ELF-1 (cell line): Measurements from ENCODE around the gene TFAM.

Experiments used
- DNase-seq: peaks from one replicate; pipeline ENCODE4 v3.0.0-alpha.2; 2016; ENCODE audit warnings: low read depth, low spot score

TFAM gene

DNA sequence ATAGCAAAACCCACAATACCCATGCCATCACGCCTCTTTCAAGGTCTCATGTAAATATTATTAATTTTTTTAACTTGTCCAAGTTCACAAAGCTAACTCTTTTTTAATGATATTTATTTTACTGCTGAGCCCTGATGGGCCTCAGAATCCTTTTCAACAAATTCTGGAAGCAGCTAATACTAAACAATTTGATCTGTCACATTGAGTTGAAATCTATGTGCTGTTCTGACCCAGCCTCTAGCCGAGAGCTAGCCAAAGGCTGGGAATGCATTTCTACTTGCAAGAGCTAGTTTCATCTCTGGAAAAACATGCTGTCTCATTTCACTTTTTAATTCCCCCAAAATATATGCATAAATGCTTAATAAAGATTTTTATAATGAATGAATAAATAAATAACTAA is 47.9 kb downstream of the TFAM start:
- DNase-seq: no peak

DNA sequence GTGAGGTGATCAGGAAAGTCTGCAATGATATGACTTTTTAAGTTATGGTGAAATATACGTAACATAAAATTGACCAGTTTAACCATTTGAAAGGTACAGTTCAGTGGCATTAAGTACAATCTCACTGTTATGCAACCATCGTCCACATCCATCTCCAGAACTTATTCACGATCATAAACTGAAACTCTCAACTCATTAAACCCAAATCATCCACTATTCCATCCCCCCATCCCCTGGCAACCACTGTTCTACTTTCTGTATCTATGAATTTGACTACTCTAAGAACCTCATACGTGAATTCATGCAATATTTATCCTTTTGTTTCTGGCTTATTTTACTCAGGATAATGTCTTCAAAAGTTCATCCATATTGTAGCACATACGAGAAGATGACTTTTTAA is 48.4 kb downstream of the TFAM start:
- no peak for DNase-seq

GRCh38 chr10:58435297-58435985 is 50.2 kb downstream of the TFAM start:
- peak; percentile 46 for DNase-seq

DNA sequence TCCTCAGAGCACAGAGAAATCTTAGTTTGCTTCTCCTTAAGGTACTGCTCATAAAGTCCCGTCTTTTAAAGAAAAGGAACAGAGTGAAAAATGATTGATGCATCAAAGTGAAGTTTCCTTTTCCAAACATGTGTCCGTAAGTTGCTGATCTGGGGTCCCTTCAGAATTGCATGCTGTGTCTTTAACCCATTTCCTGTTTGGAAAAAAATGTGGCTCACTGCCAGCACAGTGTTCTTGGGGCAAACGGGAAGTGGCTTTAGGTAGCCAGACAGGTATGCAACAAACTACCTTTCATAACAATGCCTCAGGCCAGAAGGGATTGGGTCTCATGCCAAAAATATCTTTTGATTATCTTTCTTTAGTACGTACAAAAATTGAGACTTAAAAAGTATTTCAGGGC is 50.9 kb downstream of the TFAM start:
- DNase-seq: no peak

GRCh38 chr10:58438340-58438871 is 53.2 kb downstream of the TFAM start:
- DNase-seq: no peak

- DNase-seq: no peak
Measured at GRCh38 chr10:58438986-58439385, 53.8 kb downstream of the TFAM start.

DNA sequence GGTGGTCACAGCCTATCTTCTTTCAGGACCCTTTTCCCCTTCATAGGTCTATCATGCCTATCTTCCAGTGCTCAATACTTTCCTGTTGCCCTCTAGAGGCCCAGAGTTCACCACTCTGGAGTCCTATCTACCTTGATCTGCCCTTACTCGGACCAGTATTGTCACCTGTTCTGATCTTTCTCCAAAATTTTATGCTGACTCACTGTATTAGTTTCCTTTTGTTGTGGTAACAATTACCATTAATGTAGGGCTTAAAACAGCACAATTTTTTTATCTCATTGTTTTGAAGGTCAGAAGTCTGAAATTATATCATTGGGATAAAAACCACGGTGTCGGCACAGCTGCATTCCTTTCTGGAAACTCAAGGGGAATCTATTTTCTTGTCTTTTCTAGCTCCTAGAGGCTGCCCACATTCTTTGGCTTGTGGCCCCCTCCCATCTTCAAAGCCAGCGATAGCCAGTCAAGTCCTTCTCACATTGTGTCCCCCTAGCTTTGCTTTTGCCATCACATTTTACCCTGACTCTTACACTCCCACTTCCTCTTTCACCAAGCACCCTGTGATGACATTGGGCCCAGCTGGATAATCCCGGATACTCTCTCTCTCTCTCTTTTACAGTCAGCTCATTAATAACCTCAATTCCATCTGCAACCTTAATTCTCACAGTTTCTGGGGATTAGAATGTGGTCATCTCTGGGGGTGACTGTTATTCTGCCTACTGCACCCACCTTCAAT is 54.6 kb downstream of the TFAM start:
- no peak for DNase-seq

DNA sequence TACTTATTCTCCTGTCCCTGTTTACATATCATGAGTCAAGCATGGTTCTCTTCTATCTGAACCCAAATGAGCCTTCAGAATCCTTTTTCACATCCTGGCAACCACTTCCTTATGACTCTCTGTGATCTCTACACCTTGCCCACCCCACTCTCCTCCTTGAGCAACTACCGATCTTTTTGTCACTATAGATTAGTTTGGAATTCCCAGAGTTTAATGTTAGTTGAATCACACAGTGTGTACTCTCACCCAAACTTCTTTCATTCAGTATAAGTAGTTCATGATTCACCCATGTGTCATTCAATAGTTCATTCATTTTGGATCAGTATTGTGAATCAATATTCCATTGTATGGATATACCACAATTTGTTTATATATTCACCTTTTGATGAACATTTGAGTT is 55.3 kb downstream of the TFAM start:
- DNase-seq: no peak

DNA sequence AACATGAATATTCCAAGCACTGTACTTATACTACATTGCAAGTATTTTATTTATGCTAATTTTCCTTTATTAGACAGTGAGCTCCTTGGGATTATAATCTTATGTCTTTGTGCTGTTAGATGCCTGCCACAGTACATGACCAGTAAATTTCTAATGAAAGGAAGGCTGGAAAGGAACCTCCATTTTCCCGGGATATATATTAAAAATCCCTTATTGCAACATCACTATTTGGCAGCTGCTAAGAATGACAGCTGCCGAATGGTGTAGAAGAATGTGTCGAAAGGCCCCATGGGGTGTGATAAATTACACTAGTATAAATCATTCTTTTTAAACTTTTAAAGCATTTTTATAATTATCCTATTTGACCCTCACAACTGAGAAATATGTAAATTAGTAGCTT is 59.1 kb downstream of the TFAM start:
- no peak for DNase-seq

DNA sequence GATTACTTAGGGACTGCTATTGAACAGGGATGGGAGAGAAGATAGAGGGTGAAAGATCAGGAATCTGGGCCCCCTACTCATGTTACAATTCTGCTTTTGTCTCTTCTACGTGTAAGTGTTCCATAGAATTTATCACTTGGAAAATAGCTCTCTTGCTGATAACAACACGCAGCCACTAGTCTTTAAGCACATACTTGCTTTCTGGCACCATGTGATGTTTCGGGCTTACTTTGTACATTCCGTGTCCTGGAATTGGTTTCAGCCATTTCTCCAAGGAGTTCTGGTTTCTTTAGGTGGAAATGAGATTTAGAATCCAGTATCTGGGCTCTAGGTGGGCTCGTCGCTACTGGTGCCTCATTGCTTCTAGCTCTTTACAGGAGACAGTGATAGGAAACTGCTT is 59.7 kb downstream of the TFAM start:
- no peak for DNase-seq

DNA sequence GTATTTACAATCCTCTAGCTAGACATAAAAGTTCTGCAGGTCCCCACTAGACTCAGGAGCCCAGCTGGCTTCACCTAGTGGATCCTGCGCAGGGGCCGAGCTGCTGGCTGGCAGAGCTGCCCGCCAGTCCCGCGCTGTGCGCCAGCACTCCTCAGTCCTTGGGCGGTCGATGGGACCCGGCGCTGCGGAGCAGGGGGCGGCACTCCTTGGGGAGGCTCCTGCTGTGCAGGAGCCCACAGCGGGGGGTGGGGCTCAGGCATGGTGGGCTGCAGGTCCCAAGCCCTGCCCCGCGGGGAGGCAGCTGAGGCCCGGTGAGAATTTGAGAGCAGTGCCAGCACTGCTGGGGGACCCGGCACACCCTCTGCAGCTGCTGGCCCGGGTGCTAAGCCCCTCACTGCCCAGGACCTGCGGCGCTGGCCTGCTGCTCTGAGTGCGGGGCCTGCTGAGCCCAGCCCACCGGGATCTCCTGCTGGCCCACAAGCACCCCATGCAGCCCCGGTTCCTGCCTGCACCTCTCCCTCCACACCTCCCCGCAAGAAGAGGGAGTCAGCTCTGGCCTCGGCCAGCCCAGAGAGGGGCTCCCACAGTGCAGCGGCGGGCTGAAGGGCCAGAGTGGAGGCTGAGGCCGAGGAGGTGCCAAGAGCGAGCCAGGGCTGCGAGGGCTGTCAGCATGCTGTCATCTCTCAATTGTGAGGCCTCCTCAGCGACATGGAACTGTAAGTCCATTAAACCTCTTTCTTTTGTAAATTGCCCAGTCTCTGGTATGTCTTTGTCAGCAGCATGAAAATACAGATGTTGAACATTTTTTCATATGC is 63.1 kb downstream of the TFAM start:
- DNase-seq: no peak
